ENCODE data around the gene RNF26. TPM values are rescaled to one million over a fixed set of nuclear protein-coding genes. Genes with fewer than 3 reads are reported as not detected.

Gene RNF26
- total RNA-seq, 1 experiment from 2014 or later = 26.4 TPM

DNA sequence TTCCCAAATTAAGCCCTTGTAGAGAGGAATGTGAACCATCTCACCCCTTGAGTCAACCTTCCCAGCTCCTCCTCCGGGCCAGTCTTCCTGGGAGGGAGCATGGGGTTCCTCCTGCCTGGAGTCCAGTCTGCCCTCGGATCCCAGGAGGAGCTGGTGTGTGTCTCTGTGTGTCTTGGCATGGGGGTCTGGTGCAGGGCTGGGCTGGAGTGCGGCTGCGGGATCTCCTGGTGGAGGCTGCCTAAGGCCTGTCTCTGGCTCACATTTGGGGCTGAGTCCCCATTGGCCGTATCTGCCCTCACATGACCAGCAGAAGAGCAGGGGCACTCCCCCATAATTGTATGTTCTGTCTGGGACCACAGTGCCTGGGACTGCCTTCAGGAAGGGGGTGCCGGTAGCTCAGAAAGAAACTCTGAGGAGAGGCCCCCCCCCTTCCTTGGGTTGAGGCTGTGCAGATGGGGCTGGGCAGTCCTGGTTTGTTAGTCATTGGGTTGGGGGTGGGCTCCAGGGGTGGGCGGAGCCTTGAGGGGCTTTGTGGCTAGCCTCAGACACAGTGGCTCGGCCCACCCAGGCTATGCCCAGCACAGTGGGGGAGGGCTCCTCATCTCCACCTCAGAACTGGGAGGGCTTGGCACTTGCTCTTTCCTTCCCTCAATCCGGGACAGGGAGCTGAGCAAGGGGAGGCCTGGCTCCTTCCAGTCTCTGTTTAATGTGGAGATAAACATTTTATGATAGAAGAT lies 3.4 kb downstream of the RNF26 start:
- peak; percentile 90 for DNase-seq

GRCh38 chr11:119338318-119338890 lies 4.1 kb downstream of the RNF26 start:
- Histone ChIP-seq H3K36me3 (replicated peaks; ENCODE audit: control insufficient read depth, insufficient read depth, low read length) (peaks cover 7% of the 10 kb centered on the region), H3K4me3 (ENCODE audit: insufficient read depth, low read depth, low read length) (peak overlapping the region; percentile 27), H3K27me3 (ENCODE audit: control insufficient read depth, insufficient read depth, low read length) (peaks cover 38% of the 10 kb centered on the region)
- DNase-seq = peak; percentile 93

More for the DNA sequence above, 3.4 kb downstream of the RNF26 start:
- peaks cover 7% of the 10 kb centered on the region for H3K36me3 ChIP-seq (replicated peaks; ENCODE audit: control insufficient read depth, insufficient read depth, low read length)
- peak overlapping the region; percentile 27 for H3K4me3 ChIP-seq (ENCODE audit: insufficient read depth, low read depth, low read length)
- H3K27me3 ChIP-seq (ENCODE audit: control insufficient read depth, insufficient read depth, low read length) = peaks cover 38% of the 10 kb centered on the region

DNA sequence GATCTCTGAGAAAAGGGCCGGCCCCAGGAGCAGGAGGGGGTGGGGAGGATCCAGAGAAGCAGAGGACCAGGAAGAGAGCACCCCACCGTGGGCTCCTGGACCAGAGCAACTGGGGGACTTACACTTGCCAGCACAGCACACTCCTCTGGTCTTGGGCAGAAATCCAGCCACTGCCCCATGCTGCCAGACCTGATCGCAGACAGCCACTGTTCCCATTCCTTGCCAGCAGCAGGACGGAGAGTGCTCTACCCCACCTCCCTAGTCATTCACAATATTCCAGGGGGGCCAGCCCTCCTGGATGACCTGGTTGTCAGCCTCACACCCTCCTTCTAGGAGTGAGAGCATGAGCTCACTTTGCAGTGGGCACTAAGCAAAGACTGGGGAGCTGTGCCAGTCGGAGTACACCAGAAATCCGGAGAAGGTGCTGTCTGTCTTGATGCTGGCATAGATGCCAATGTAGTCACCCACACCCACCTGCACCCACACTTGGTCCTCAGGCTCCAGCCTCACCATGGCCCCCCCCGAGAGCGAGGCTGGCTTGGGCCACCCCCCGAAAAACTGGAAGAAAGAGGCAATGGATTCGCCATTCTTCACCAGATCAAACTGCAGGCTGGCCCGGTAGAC lies 4.8 kb downstream of the RNF26 start:
- Histone ChIP-seq H3K36me3 (replicated peaks; ENCODE audit: control insufficient read depth, insufficient read depth, low read length) (peaks cover 7% of the 10 kb centered on the region), H3K4me3 (ENCODE audit: insufficient read depth, low read depth, low read length) (peak overlapping the region; percentile 59), H3K27me3 (ENCODE audit: control insufficient read depth, insufficient read depth, low read length) (peaks cover 38% of the 10 kb centered on the region)
- peak; percentile 54 for DNase-seq

- DNase-seq = peak; percentile 96
- peak overlapping the region; percentile 59 for H3K4me3 ChIP-seq (ENCODE audit: insufficient read depth, low read depth, low read length)
- H3K36me3 ChIP-seq (replicated peaks; ENCODE audit: control insufficient read depth, insufficient read depth, low read length) = peaks cover 7% of the 10 kb centered on the region
- peaks cover 38% of the 10 kb centered on the region for H3K27me3 ChIP-seq (ENCODE audit: control insufficient read depth, insufficient read depth, low read length)
Observed at GRCh38 chr11:119339589-119340334, 5.4 kb downstream of the RNF26 start.

DNA sequence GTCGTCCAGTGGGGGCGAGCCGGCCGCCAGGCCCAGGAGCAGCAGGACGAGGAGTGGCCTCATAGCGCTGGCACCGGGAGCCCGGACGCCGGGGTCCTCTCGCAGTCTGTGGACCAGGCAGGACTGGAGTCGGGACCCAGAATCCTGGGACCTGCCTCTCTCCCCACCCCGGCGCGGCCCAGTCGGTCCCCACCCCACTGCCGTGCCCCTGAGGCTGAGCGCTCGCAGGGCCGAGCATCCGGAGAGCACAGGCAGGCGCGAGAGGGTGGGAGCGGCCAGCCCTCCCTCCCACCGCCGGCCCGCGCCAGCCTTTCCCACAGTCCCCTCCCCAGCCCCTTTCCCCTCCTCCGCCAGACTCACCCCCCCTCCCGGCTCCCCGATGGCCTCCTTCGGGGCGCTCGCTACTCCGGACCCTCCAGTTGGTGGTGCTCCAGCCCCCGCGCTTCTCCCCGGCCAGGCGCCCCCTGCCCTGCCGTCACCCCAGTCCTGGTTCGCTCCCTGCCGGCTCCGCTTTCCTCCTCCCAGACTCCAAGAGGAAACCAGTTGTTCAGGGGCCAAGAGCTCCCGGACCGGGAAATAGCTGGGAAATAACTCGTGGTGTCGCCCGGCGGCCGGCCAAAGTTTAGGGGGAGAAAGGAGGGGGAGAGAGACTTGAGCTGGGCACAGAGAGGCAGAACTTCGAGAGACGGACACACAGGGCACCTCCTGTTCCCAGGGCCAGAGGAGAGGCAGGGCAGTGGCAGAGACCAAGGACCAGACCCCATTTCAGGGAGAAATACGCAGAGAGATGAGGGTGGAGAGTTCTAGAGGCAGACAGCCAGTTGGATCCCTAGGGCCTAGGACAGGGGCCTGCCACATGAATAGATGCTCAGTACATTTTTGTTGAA lies 6.3 kb downstream of the RNF26 start, which contains the start of gene C1QTNF5:
TSS of gene C1QTNF5 (minus strand) at position 549 of the 887 bp plus-strand sequence. CDS start at position 63, 486 bp downstream.
- H3K4me3 ChIP-seq (ENCODE audit: insufficient read depth, low read depth, low read length) = peak within 1 kb of the TSS; percentile 59
- peaks cover 7% of the 10 kb centered on the region for H3K36me3 ChIP-seq (replicated peaks; ENCODE audit: control insufficient read depth, insufficient read depth, low read length)
- peak; percentile 90 for DNase-seq
- H3K27me3 ChIP-seq (ENCODE audit: control insufficient read depth, insufficient read depth, low read length) = peaks cover 38% of the 10 kb centered on the region

DNA sequence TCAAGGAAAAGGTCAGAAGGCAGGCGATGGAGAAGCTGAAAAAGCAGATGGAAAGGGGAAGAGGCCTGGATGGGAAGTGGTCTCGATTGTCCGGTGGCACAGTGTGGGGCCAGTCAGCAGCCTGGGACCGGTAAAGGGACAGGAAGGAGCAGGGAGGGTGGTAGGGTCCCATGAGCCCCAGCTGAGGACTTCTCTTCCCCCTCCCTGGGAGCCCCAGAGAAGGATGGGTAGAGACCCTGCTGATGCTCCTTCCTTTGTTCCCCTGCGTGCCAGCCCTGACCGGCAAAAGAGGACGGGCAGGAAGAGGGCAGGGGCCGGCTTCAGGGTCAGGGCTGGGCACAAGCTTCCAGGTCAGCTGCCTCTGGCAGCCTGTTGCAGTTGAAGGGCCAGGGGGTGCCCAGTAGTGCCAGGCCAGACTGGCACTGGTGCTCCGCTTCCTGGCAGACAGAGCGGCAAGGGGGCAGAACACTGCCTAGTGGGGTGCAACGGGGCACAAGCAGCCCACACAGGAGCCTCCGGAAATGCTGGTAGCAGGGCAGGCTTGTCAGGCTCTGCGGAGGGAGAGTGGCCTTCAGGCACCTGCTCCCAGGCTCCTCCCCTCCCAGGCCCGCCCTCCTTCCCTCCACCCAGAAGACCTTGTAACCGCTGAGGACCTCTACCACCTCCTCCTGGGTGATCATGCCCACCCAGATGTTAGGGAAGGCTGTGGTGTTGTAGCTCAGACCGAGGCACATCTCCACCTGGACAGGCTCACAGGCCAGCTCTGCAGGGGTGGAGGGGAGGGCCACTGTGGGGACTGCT lies 7.1 kb downstream of the RNF26 start:
- peaks cover 38% of the 10 kb centered on the region for H3K27me3 ChIP-seq (ENCODE audit: control insufficient read depth, insufficient read depth, low read length)
- no peak overlapping the region for H3K4me3 ChIP-seq (ENCODE audit: insufficient read depth, low read depth, low read length)
- DNase-seq = peak; percentile 86
- H3K36me3 ChIP-seq (replicated peaks; ENCODE audit: control insufficient read depth, insufficient read depth, low read length) = peaks cover 3% of the 10 kb centered on the region; the same call in 1 of the 2 replicates

GRCh38 chr11:119342023-119342300 lies 7.6 kb downstream of the RNF26 start:
- no peak for DNase-seq
- Histone ChIP-seq H3K27me3 (ENCODE audit: control insufficient read depth, insufficient read depth, low read length) (peaks cover 38% of the 10 kb centered on the region), H3K4me3 (ENCODE audit: insufficient read depth, low read depth, low read length) (no peak overlapping the region), H3K36me3 (replicated peaks; ENCODE audit: control insufficient read depth, insufficient read depth, low read length) (no peaks in the 10 kb centered on the region)

DNA sequence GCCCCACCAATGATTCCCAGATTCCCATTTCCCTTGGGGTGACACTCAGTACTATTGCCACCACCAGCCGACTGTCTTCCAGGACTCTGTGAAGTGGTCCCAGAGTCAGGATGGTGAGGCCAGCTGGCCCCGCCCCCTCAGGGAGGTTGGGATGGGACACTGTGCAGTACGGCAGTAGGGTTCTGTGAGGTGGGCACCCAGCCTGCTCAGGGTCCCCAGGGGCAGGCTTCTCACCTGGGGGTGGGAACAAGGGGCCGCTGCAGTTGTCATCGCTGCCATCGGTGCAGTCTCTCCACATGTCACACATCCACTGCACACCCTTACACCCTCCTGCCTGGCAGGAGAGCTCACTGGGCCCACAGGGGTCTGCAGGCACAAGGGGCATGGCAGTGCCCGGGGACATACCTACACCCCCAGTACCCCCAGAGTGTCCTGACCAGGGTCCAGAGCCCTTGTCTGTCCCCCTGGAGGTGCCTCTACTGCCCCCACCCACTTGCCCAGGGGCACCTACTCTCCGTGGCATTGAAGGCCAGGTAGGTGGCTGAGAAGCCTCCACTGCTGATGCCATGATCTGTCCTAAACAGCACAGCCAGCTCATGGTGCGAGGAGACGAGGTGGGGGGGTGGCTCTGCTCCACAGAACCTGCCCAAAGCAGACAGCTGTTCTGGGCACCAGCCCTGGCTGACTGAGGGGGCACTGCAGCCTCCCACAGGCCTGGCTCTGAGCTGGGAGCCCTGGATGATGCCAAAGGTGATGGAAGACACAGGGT lies 8.2 kb downstream of the RNF26 start:
- Histone ChIP-seq H3K4me3 (ENCODE audit: insufficient read depth, low read depth, low read length) (no peak overlapping the region), H3K36me3 (replicated peaks; ENCODE audit: control insufficient read depth, insufficient read depth, low read length) (no peaks in the 10 kb centered on the region), H3K27me3 (ENCODE audit: control insufficient read depth, insufficient read depth, low read length) (peaks cover 38% of the 10 kb centered on the region)
- DNase-seq = peak; percentile 40

DNA sequence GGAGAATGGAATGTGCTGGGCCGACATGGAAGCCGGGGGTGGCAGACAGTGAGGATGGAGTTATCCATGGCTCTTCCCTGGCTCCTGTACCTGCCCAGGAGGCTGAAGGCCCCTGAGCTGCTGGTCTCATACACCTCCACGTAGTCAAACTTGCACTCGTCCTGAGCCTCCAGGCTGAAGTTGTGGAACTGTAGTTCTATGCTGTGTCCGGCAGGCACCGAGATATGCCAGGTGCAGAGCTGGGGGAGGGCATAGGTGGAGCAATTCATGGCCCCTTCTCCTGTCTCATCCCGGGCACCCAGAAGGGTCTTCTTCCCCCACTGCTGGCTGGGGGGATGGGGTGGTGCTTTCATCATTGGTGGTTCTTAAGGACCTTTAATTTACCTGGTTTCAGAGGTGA lies 9.4 kb downstream of the RNF26 start:
- H3K36me3 ChIP-seq (replicated peaks; ENCODE audit: control insufficient read depth, insufficient read depth, low read length) = no peaks in the 10 kb centered on the region
- DNase-seq = peak; percentile 35
- H3K4me3 ChIP-seq (ENCODE audit: insufficient read depth, low read depth, low read length) = no peak overlapping the region
- H3K27me3 ChIP-seq (ENCODE audit: control insufficient read depth, insufficient read depth, low read length) = peaks cover 37% of the 10 kb centered on the region

DNA sequence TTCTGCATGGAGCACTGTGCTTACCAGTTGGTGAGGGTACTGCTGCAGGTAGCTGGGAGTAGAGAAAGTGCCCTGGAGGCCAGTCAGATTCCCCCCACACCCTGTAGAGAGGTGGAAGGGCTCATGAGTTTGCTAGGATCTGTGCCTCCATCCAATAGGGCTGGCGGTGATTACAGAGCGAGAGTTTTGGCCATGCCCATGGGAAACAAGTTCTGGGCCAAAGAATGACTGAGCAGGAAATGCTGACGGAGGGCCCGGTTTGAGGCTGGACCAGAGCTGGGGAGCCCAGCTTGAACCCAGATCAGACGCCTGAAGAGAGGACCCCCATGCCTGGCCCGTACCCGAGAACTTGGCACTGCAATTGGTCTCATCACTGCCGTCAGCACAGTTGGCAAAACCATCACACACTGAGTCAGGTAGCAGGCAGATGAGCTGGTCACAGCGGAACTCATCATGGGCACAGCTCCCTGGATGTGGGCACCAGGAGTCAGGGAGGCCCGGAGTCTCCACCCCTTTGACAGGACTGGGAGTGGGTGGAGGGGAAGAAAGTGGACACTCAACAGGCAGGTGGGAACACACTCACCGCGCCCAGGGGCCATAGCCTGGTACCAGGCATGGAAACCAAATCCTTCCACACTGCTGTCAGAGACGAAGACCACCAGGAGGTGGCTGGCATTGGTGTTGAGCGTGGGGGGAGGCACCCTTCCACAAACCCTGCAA lies 10.1 kb downstream of the RNF26 start:
- H3K4me3 ChIP-seq (ENCODE audit: insufficient read depth, low read depth, low read length) = no peak overlapping the region
- H3K36me3 ChIP-seq (replicated peaks; ENCODE audit: control insufficient read depth, insufficient read depth, low read length) = no peaks in the 10 kb centered on the region
- peaks cover 29% of the 10 kb centered on the region for H3K27me3 ChIP-seq (ENCODE audit: control insufficient read depth, insufficient read depth, low read length)
- peak; percentile 16 for DNase-seq

DNA sequence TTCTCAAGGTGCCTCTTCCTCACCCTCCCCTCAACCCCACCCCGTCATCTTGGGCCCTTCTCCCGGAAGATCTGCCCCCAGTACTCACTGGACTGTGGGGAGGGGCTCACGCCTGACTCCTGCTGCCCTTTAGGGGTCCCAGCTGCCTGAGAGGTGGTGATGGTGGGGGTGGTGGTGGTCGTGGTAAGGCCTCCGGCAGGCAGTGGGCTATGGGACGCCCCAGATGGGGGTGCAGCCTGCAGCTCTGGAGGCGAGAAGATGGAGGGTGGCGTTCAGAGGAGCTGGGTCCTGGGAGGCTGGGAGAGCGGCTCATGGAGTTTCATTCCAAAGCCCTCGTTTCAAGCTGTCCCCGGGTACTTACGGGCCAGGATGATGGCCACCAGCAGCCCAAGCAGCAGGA lies 11.4 kb downstream of the RNF26 start:
- DNase-seq = no peak
- Histone ChIP-seq H3K27me3 (ENCODE audit: control insufficient read depth, insufficient read depth, low read length) (peaks cover 19% of the 10 kb centered on the region), H3K36me3 (replicated peaks; ENCODE audit: control insufficient read depth, insufficient read depth, low read length) (no peaks in the 10 kb centered on the region), H3K4me3 (ENCODE audit: insufficient read depth, low read depth, low read length) (no peak overlapping the region)

DNA sequence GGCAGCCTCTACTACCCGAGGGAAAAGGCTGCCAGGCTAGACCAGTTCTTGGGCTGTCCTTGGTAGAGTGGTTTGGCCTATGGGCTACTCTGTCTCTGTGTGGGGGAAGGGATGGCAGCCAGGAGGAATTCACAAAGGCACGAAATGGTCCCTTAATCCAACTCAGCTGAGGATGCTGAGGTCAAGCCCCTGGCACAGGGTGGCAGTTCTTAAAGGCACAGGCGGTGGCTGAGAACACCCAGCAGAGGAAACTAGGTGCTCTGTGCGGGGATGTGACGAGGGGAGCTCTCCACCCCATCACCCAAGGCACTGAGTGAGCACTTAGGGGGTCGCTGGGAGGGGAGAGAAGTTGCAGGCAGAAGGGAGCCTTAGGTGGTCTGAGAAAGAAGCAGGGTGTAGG lies 12.3 kb downstream of the RNF26 start, which contains the start of gene MFRP:
TSS of gene MFRP (minus strand) at position 101 of the 400 bp plus-strand sequence. CDS start 192 bp downstream, outside the sequence.
- Histone ChIP-seq H3K4me3 (ENCODE audit: insufficient read depth, low read depth, low read length) (no peak within 1 kb of the TSS), H3K36me3 (replicated peaks; ENCODE audit: control insufficient read depth, insufficient read depth, low read length) (no peaks in the 10 kb centered on the region), H3K27me3 (ENCODE audit: control insufficient read depth, insufficient read depth, low read length) (peaks cover 10% of the 10 kb centered on the region)
- no peak for DNase-seq
